Activated naive CD4-positive, alpha-beta T cell treated with anti-CD3 and anti-CD28 coated beads, Interleukin-2, amount 50 U/mL, for 72 hours (primary cell): ENCODE measurements around the gene MACROD2. TPM values are rescaled to one million over a fixed set of nuclear protein-coding genes. Genes with fewer than 3 reads are reported as not detected.

ENCODE experiments used
- ATAC-seq, 2 donors: fragments of 150-1000 bp; cut with Tn5 transposase; 2 replicates each; pipeline ENCODE4 v1.10.0; 2021; ENCODE audit warnings: mild to moderate bottlenecking in 2 of 2, moderate library complexity in 2 of 2
- DNase-seq, 2 donors: peaks; one replicate each; pipeline ENCODE4 v3.0.0; 2021 to 2022; ENCODE audit warnings: low spot score in 2 of 2
- H3K27ac Mint-ChIP-seq, 2 donors: one replicate each; pipeline ENCODE4 v1.8.0; 2022; ENCODE audit warnings: mild to moderate bottlenecking in 2 of 2, mixed read lengths in 2 of 2
- H3K36me3 Mint-ChIP-seq, 2 donors: one replicate each; pipeline ENCODE4 v1.8.0; 2022; ENCODE audit warnings: mixed read lengths in 2 of 2
- H3K9me3 Mint-ChIP-seq, 2 donors: one replicate each; pipeline ENCODE4 v1.8.0; 2022; ENCODE audit warnings: mixed read lengths in 2 of 2
- total RNA-seq, 2 donors: library from RNA; stranded (reverse); gene quantifications; one replicate each; pipeline ENCODE4 v1.2.3, GENCODE V29; 2022

MACROD2 gene
- total RNA-seq, 2 donors from 2014 or later, result not detected

GRCh38 chr20:14319704-14320103, 324.4 kb downstream of the MACROD2 start:
- DNase-seq (no peak), ATAC-seq (no peak)
- Mint-ChIP-seq H3K36me3 (no peaks in the 10 kb centered on the region), H3K9me3 (peaks cover 18 to 28% of the 10 kb centered on the region in 2 donors), H3K27ac (no peak overlapping the region)

GRCh38 chr20:14331646-14332045, 336.3 kb downstream of the MACROD2 start:
- no peaks in the 10 kb centered on the region for H3K36me3 Mint-ChIP-seq
- no peak overlapping the region for H3K27ac Mint-ChIP-seq
- ATAC-seq, result no peak
- H3K9me3 Mint-ChIP-seq, result peaks cover 0 to 4% of the 10 kb centered on the region in 2 donors
- DNase-seq, result no peak

- no peak for ATAC-seq
- no peak for DNase-seq
- no peak overlapping the region for H3K27ac Mint-ChIP-seq
- H3K36me3 Mint-ChIP-seq, result no peaks in the 10 kb centered on the region
- H3K9me3 Mint-ChIP-seq, result peaks cover 0 to 4% of the 10 kb centered on the region in 2 donors
Measured at GRCh38 chr20:14332866-14333265, 337.6 kb downstream of the MACROD2 start.

GRCh38 chr20:14333721-14334120, 338.4 kb downstream of the MACROD2 start:
- DNase-seq (no peak), ATAC-seq (no peak)
- Mint-ChIP-seq H3K27ac (no peak overlapping the region), H3K9me3 (peaks cover 0 to 4% of the 10 kb centered on the region in 2 donors), H3K36me3 (no peaks in the 10 kb centered on the region)

GRCh38 chr20:14334306-14334930, 339.1 kb downstream of the MACROD2 start:
- Mint-ChIP-seq H3K27ac (no peak overlapping the region), H3K9me3 (peaks cover 0 to 4% of the 10 kb centered on the region in 2 donors), H3K36me3 (no peaks in the 10 kb centered on the region)
- DNase-seq (no peak), ATAC-seq (no peak)

GRCh38 chr20:14335052-14335451, 339.7 kb downstream of the MACROD2 start:
- Mint-ChIP-seq H3K9me3 (peaks cover 0 to 5% of the 10 kb centered on the region in 2 donors), H3K27ac (no peak overlapping the region), H3K36me3 (no peaks in the 10 kb centered on the region)
- DNase-seq, result no peak
- ATAC-seq, result no peak

GRCh38 chr20:14336686-14337085, 341.4 kb downstream of the MACROD2 start:
- H3K36me3 Mint-ChIP-seq, result no peaks in the 10 kb centered on the region
- ATAC-seq, result no peak
- peaks cover 0 to 4% of the 10 kb centered on the region in 2 donors for H3K9me3 Mint-ChIP-seq
- DNase-seq, result no peak
- H3K27ac Mint-ChIP-seq, result no peak overlapping the region

- DNase-seq, result no peak
- peak in 1 of 2 donors; percentile 46 for ATAC-seq
- no peaks in the 10 kb centered on the region for H3K36me3 Mint-ChIP-seq
- peaks cover 0 to 9% of the 10 kb centered on the region in 2 donors for H3K9me3 Mint-ChIP-seq
- H3K27ac Mint-ChIP-seq, result no peak within 1 kb of the TSS
Measured at GRCh38 chr20:14337400-14338171, 342.3 kb downstream of the MACROD2 start, which contains the start of gene FLRT3. Gene FLRT3, minus strand, starts transcription at chr20:14337612. Its CDS starts 10,106 bp downstream, at chr20:14327506.

- ATAC-seq (no peak), DNase-seq (no peak)
- Mint-ChIP-seq H3K9me3 (peaks cover 0 to 9% of the 10 kb centered on the region in 2 donors), H3K36me3 (no peaks in the 10 kb centered on the region), H3K27ac (no peak overlapping the region)
Measured at GRCh38 chr20:14341801-14342200, 346.5 kb downstream of the MACROD2 start.

GRCh38 chr20:14342918-14343317, 347.6 kb downstream of the MACROD2 start:
- H3K27ac Mint-ChIP-seq, result peak overlapping the region in 1 of 2 donors; percentile 55
- no peaks in the 10 kb centered on the region for H3K36me3 Mint-ChIP-seq

GRCh38 chr20:14343491-14344065, 348.3 kb downstream of the MACROD2 start:
- no peak overlapping the region for H3K27ac Mint-ChIP-seq
- ATAC-seq (no peak), DNase-seq (no peak)
- peaks cover 0 to 9% of the 10 kb centered on the region in 2 donors for H3K9me3 Mint-ChIP-seq
- no peaks in the 10 kb centered on the region for H3K36me3 Mint-ChIP-seq

More at GRCh38 chr20:14342918-14343317, 347.6 kb downstream of the MACROD2 start:
- no peak for DNase-seq
- no peak for ATAC-seq
- H3K9me3 Mint-ChIP-seq, result peaks cover 0 to 9% of the 10 kb centered on the region in 2 donors

- DNase-seq (no peak), ATAC-seq (no peak)
- Mint-ChIP-seq H3K9me3 (peaks cover 0 to 9% of the 10 kb centered on the region in 2 donors), H3K36me3 (no peaks in the 10 kb centered on the region), H3K27ac (no peak overlapping the region)
Measured at GRCh38 chr20:14344746-14345145, 349.4 kb downstream of the MACROD2 start.

GRCh38 chr20:14355791-14356190, 360.5 kb downstream of the MACROD2 start:
- Mint-ChIP-seq H3K27ac (no peak overlapping the region), H3K9me3 (peaks cover 0 to 5% of the 10 kb centered on the region in 2 donors), H3K36me3 (no peaks in the 10 kb centered on the region)
- DNase-seq, result no peak
- ATAC-seq, result no peak

GRCh38 chr20:14360416-14360815, 365.1 kb downstream of the MACROD2 start:
- ATAC-seq (no peak), DNase-seq (no peak)
- H3K27ac Mint-ChIP-seq, result no peak overlapping the region
- peaks cover 0 to 12% of the 10 kb centered on the region in 2 donors for H3K9me3 Mint-ChIP-seq
- H3K36me3 Mint-ChIP-seq, result no peaks in the 10 kb centered on the region

GRCh38 chr20:14361509-14362345, 366.4 kb downstream of the MACROD2 start:
- DNase-seq (no peak), ATAC-seq (no peak)
- Mint-ChIP-seq H3K36me3 (no peaks in the 10 kb centered on the region), H3K9me3 (peaks cover 0 to 12% of the 10 kb centered on the region in 2 donors), H3K27ac (no peak overlapping the region)

- ATAC-seq, result no peak
- Mint-ChIP-seq H3K27ac (no peak overlapping the region), H3K36me3 (no peaks in the 10 kb centered on the region), H3K9me3 (peaks cover 4 to 7% of the 10 kb centered on the region in 2 donors)
- DNase-seq, result no peak
Measured at GRCh38 chr20:14374196-14374595, 378.9 kb downstream of the MACROD2 start.
